ENCODE results near the gene APP.

DNA sequence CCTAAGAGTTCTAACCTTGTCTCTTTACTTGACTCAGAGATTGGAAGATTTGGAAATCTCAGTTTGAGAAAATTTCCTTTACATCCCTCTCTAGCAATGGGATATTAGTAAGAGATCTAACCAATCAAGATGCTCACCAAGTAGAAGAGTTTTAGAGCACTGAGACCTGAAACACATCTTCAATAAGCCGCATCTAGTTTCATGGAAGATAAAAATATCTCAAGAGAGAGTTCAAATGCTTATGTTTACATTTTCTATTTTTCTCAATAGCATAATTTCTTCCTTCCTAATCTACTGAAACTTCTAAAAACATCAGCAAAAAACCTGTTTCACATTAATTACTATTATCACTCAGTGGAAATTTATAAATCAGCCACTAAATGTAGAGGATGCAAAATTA is 165.1 kb downstream of the APP start:
- TF ChIP-seq, protein P1, sequence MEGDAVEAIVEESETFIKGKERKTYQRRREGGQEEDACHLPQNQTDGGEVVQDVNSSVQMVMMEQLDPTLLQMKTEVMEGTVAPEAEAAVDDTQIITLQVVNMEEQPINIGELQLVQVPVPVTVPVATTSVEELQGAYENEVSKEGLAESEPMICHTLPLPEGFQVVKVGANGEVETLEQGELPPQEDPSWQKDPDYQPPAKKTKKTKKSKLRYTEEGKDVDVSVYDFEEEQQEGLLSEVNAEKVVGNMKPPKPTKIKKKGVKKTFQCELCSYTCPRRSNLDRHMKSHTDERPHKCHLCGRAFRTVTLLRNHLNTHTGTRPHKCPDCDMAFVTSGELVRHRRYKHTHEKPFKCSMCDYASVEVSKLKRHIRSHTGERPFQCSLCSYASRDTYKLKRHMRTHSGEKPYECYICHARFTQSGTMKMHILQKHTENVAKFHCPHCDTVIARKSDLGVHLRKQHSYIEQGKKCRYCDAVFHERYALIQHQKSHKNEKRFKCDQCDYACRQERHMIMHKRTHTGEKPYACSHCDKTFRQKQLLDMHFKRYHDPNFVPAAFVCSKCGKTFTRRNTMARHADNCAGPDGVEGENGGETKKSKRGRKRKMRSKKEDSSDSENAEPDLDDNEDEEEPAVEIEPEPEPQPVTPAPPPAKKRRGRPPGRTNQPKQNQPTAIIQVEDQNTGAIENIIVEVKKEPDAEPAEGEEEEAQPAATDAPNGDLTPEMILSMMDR (conservative IDR thresholded peaks at IDR 0.05): no peak
- TF ChIP-seq EZH2 (IDR thresholded peaks at IDR 0.05; ENCODE audit: low read depth): no peak

Measured in PC-9 (cell line).